NCI-H748 treated with DMSO at 0.1 percent for 48 hours (cell line): Measurements from ENCODE around the gene METTL1.

Source experiments
- DNase-seq: peaks from one replicate; lab custom pipeline; 2025; lab: John Stamatoyannopoulos, UW

METTL1 gene

DNA sequence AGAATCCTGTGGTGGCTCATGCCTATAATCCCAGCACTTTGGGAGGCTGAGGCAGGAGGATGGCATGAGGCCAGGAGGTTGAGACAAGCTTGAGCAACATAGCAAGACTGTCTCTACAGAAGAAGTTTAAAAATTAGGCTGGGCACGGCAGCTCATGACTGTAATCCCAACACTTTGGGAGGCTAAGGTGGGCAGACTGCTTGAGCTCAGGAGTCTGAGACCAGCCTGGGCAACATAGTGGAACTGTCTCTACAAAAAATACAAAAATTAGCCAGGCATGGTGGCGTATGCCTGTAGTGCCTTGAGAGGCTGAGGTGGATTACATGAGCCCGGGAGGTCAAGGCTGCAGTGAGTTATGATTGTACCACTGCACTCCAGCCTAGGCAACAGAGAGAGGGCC is 4.0 kb downstream of the METTL1 start:
- DNase-seq: no peak

- DNase-seq: no peak
Measured at GRCh38 chr12:57767305-57767698, 4.6 kb downstream of the METTL1 start.

- DNase-seq: no peak
Measured at GRCh38 chr12:57766464-57767304, 5.2 kb downstream of the METTL1 start, which contains the start of gene CYP27B1. TSS of gene CYP27B1 (minus strand) at chr12:57767078. CDS start at chr12:57767041, 37 bp downstream.

GRCh38 chr12:57765698-57766463 is 6.0 kb downstream of the METTL1 start:
- DNase-seq: no peak

GRCh38 chr12:57765003-57765697 is 6.8 kb downstream of the METTL1 start:
- no peak for DNase-seq

- no peak for DNase-seq
Measured at GRCh38 chr12:57764662-57765002, 7.3 kb downstream of the METTL1 start.

- no peak for DNase-seq
Measured at GRCh38 chr12:57763881-57764661, 7.8 kb downstream of the METTL1 start.

- DNase-seq: no peak
Measured at GRCh38 chr12:57762463-57762862, 9.4 kb downstream of the METTL1 start.

GRCh38 chr12:57761391-57761998 is 10.4 kb downstream of the METTL1 start:
- no peak for DNase-seq

GRCh38 chr12:57760347-57760982 is 11.4 kb downstream of the METTL1 start:
- no peak for DNase-seq

DNA sequence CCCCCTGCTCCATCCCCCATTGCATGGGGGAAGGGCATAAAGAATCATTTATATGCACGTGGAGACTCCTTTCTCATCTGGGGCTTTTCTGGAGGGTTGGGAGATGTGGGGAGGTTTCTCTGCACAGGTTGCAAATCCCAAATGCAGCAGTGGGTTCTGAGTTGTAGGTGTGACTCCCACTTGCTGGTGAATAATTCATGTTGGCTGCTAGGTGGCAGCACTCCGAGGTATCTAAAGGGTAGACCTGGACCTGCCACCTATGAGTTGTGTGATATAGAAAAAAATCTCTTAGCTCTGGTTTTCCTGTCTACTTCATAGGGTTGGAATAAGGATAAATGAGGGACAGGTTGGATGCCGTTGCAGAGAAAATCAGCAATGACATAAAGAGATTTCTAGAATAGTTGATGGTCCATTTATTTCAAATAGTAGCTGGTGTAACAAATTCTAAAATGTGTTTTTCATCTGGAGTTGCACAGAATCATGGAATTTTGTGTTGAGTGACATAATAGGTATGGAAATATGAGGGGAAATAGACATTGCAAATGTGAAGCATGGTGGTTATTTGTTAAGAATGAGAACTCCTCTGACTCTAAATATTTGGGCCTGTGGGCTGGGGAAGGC is 12.4 kb downstream of the METTL1 start:
- no peak for DNase-seq

GRCh38 chr12:57758552-57759359 is 13.1 kb downstream of the METTL1 start:
- DNase-seq: no peak

GRCh38 chr12:57757771-57758170 is 14.1 kb downstream of the METTL1 start:
- DNase-seq: no peak

- DNase-seq: peak; percentile 42
Measured at GRCh38 chr12:57756406-57757341, 15.2 kb downstream of the METTL1 start.

DNA sequence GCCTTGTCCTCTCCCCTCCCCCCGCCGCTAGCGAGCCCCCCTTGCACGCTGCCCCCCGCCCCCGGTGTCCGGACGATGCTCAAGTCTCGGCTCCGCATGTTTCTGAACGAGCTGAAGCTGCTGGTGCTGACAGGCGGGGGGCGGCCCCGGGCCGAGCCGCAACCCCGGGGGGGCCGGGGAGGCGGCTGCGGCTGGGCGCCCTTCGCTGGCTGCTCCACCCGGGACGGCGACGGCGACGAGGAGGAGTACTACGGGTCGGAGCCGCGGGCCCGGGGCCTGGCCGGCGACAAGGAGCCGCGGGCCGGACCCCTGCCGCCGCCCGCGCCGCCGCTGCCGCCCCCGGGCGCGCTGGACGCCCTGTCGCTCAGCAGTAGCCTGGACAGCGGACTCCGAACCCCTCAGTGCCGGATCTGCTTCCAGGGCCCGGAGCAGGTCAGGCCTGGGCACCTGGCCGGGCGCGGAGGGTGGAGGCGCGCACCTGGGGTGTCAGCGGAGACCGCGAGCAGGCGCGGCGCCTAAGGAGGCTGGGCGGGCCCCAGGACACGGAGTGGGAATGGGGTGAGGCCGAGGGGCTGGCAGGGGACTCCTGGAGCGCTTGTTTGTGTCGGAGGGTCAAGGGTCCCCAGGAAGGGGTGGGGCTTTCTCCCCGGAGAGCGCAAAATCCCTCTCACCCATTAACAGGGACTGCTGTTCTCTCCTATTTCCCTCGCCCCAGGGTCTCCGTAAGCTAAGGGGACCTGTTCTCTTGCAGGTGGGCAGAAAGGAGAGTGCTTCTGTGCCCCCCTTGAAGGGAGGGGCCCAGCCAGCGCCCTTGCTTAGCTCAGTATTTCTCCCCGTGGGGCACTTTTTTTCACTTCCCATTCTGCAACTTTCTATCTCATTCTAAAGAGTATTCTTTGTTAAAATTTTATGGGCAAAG is 16.2 kb downstream of the METTL1 start:
- no peak for DNase-seq

- no peak for DNase-seq
Measured at GRCh38 chr12:57755194-57755453, 16.8 kb downstream of the METTL1 start.

DNA sequence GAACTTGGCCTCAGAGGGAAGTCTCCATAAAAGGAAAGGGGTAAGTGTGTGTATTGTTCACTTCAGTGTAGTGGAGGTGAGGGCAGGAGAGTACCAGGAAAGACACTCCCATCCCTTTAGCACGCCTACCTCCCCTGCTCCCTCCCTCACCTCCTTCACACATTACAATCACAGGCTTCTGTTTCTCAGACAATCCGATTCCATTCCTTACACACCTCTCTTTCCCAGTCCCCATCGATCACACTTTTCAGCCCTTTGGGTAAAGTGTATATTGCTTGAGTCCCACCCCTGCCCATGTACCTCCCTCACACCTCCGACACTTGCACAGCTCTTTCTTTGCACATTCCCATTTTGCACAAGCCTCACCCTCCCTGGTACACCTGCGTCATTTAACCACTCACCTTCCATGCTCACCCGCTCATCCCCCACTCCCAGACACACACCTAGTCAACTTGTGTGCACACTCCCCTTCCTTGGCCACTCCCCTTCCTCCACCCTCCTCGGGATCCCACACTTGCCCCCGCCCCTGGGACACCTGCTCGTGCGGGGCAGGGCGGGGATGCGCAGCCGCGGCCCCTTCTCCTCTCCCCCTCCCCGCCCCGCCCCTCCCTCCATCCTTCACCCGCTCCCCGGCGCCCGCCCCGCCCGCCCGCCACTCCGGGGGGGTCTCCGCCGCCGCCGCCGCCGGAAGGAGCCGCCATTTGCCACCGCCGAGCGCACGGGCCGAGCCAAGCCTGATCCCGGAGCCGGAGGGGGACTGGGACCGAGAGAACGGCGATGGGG is 17.3 kb downstream of the METTL1 start, which contains the start of gene MARCHF9:
TSS of gene MARCHF9 (plus strand) at position 693 of the 783 bp plus-strand sequence. CDS start 426 bp downstream, outside the sequence.
- DNase-seq: peak; percentile 84
